ENCODE results near the gene ETV6.
A peak's percentile ranks its signal among the peaks of the same experiment; 100 is the strongest.

Gene ETV6

DNA sequence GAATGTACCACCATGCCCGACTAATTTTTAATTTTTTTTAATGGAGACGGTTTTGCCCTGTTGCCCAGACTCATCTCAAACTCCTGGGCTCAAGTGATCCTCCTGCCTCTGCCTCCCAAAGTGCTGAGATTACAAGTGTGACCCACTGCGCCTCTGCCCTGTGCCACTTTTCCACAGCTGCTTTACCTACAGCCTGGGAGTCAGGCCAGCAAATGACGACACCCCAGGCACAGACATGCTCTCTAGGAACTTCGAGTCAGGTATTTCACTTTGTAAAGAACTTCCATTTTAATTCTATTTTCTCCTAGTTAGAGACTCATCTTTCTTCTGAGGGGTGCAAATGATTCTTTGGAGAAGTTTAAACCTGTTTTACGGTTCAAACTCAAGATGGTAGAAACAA lies 89.0 kb downstream of the ETV6 start:
- DNase-seq (ENCODE audit: low read depth in 2 of 2), result no peak

GRCh38 chr12:11739980-11740577 lies 90.6 kb downstream of the ETV6 start:
- no peak for DNase-seq (ENCODE audit: low read depth in 2 of 2)

- DNase-seq (ENCODE audit: low read depth in 2 of 2), result no peak
Measured at GRCh38 chr12:11741434-11742092, 92.1 kb downstream of the ETV6 start.

GRCh38 chr12:11743423-11744409 lies 94.2 kb downstream of the ETV6 start:
- no peak for DNase-seq (ENCODE audit: low read depth in 2 of 2)

DNA sequence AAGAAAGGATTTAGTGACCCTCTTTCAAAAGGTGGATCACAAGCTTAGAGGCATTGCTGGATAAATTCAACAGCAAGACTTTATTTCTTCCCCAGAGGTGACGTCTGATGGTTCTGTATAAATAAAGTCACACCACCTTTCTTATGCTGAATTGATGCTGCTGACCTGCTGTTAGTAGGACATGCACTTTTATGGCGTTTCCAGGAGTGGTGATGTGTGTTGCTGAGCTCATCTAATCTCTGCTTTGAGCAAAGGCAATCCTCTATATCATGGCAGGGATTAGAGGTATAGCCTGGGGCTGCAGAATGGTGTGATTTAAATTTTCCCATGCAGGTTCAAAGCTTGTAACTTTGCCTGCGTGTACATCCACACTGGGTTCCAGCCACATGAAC lies 94.9 kb downstream of the ETV6 start:
- DNase-seq (ENCODE audit: low read depth in 2 of 2), result no peak

DNA sequence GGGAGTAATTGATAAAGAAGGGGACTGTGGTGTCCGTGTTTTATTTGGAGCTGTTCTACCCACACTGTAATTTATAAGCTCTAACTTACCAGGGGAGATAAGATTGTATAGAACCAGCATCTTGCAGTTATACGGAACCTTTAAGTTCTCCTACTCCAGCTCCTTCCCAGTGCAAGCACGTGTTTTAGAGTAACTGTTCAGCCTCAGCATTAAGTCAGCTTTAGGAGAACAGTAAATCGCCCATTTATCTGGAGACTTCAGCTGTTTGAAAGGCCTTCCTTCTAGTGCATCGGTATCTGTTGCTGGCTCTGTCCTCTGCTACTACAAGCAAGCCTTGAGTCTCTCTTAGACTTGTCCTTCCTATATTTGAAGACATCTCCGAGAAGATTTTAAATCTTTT lies 95.6 kb downstream of the ETV6 start:
- DNase-seq (ENCODE audit: low read depth in 2 of 2), result no peak

- DNase-seq (ENCODE audit: low read depth in 2 of 2), result no peak
Measured at GRCh38 chr12:11746024-11746771, 96.7 kb downstream of the ETV6 start.

- no peak for DNase-seq (ENCODE audit: low read depth in 2 of 2)
Measured at GRCh38 chr12:11746940-11747716, 97.7 kb downstream of the ETV6 start.

DNA sequence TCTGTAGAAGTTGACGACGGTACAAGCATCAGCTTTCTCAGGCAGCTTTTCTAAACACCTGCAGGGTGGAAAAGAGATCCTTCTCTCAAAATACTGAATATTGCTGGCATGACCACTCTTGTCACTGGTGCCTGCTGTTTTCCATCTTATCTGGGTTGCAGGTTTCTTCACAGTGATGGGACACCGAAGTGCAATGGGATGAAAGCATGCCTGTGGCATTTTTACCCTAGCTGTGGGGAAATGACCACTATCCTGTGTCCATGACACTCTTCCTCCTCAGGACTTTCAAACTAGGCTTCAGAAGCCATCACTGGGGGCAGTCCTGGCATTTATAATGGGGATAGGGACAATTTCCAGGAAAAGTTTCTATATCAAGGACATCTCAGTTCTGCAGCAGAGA lies 98.5 kb downstream of the ETV6 start:
- DNase-seq (ENCODE audit: low read depth in 2 of 2), result no peak

- DNase-seq (ENCODE audit: low read depth in 2 of 2), result no peak
Measured at GRCh38 chr12:11748903-11749302, 99.4 kb downstream of the ETV6 start.

GRCh38 chr12:11749943-11750690 lies 100.6 kb downstream of the ETV6 start:
- no peak for DNase-seq (ENCODE audit: low read depth in 2 of 2)

DNA sequence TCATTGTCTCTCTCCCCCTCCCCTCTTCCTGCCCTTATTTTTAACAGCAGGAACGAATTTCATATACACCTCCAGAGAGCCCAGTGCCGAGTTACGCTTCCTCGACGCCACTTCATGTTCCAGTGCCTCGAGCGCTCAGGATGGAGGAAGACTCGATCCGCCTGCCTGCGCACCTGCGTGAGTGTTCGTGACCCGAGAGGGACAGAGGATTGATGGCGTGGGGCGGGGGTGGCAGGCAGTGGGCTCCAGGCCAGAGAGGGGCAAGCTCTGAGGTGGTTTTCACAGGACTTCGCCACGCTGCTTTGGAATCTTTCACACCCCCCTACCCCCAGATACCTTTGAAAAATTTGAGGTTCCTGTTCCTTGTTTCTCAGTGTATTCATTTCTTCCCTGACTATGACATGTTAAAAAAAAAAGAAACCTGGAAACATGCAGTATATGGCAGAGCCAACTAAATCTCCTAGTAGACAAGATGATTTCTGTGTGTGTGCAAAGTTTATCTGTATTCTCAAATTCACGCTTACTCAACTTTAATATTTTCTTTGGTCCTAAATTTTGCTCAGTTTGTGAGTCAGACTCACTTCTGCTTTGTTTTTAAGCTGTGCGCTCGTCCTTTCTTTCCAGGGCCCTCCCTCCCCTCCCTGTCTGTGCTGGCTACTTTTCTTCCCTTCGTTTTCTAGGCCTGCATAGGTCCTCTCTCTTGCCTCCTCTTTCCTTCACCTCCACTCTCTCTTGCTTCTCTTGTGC lies 103.1 kb downstream of the ETV6 start:
- no peak for DNase-seq (ENCODE audit: low read depth in 2 of 2)

- DNase-seq (ENCODE audit: low read depth in 2 of 2), result no peak
Measured at GRCh38 chr12:11753150-11753499, 103.7 kb downstream of the ETV6 start.

- DNase-seq (ENCODE audit: low read depth in 2 of 2), result no peak
Measured at GRCh38 chr12:11753826-11754225, 104.4 kb downstream of the ETV6 start.

DNA sequence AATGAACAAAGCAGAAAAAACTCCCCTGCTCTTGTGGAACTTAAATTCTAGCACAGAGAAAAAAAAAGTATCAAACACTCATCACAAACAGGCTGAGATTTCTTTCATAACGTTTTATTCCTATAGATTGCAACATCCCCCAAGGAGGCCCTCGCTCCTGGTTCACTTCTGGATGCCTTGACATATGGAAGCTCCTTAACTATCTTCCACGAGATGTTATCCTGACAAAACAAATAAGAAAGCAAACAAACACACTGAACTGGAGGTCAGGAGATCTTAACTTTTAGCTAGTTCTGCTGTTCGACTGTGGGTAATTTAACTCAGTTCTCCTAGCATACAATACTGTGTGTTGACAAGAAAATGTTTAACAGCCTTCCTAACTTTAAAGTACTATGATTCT lies 104.8 kb downstream of the ETV6 start:
- no peak for DNase-seq (ENCODE audit: low read depth in 2 of 2)

DNA sequence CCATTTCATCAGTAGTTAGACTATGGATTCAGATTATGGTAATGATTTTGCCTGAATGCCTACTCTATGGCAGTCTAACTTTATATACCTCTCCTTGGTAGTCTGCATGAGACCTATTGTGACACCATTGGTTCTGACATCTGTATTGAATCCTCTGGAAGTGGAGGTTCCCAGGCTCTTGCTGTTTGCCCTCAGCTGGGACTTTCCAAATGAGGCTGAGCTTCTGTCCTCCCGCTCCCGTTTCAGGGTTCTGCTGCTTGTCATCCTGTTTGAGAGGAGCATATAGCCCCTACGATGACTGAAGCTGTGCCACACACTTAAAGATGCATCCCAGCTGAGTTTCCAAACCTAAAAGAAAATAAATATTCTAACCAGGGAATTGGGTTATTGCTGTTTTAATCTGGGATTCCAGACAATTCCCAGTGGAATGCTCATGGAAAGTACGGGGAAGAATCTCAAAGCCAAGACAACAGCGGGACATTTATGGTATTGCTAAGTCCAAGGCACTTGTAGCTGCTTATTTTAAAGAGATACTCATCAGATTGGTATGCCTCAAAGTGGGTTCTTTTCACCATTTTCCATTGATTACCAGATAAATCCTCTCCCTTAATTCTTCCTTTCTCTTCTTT lies 105.9 kb downstream of the ETV6 start:
- peak; percentile 70 to 74 for DNase-seq (ENCODE audit: low read depth in 2 of 2)

DNA sequence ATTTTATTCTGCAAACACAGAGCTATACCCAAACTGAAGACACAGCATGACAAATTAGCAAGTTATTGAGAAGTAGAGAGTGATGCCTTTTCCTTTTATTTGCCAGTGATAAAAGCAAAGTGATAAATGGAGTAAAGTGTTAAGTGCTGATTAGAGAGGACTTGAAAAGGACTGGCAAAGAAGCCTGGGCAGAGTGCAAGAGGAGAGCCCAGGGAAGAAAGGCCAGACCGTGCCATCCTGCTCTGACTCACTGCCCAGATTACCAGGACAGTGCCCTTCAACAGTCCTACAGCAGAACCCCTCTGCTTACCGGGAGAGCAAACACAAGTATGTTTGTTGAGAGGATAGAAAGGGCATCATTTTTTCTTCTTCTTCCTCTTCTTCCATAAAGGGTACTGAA lies 106.5 kb downstream of the ETV6 start:
- no peak for DNase-seq (ENCODE audit: low read depth in 2 of 2)

- DNase-seq (ENCODE audit: low read depth in 2 of 2), result no peak
Measured at GRCh38 chr12:11756523-11756922, 107.0 kb downstream of the ETV6 start.

DNA sequence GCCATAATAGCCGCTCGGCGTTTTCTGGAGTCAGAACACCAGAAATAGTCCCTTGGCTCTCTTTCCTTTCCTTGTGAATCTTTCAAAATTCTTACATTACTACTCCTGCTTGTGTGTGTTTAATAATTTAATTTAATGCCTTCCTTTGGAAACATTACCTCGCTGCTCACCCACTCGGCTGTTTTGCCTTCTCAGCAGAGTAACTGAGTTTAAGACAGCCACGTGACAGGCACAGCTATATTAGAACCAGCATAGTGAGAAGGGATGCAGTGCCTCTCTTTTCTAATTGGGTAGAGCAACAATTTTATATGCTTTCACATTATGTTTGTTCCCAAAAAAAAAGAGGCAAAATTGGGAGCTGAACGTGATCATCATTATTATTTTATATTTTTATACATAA lies 107.6 kb downstream of the ETV6 start:
- DNase-seq (ENCODE audit: low read depth in 2 of 2), result no peak

All from fibroblast of skin of left quadriceps (primary cell).